Activated CD4-positive, alpha-beta T cell treated with anti-CD3 and anti-CD28 coated beads, Interleukin-2, Interleukin-6, amounts not matched to agents 100 ng/mL and 50 ng/mL, durations not matched to agents 16 hours and 8 hours (primary cell): Measurements from ENCODE around the gene LMTK3.

Experiments used
- DNase-seq: peaks from one replicate; pipeline ENCODE4 v3.0.0-alpha.2; 2020

LMTK3 gene

GRCh38 chr19:48469934-48470680 lies 41.5 kb downstream of the LMTK3 start:
- no peak for DNase-seq

GRCh38 chr19:48469289-48469881 lies 42.2 kb downstream of the LMTK3 start, which contains the start of gene CYTH2:
Gene CYTH2, plus strand, starts transcription at chr19:48469369. Its CDS starts 139 bp downstream, at chr19:48469508.
- peak; percentile 84 for DNase-seq

GRCh38 chr19:48468772-48469288 lies 42.8 kb downstream of the LMTK3 start:
- DNase-seq, result peak; percentile 100

GRCh38 chr19:48466561-48467325 lies 44.9 kb downstream of the LMTK3 start:
- no peak for DNase-seq

GRCh38 chr19:48465215-48465614 lies 46.4 kb downstream of the LMTK3 start:
- DNase-seq, result peak; percentile 38

- peak; percentile 40 for DNase-seq
Measured at GRCh38 chr19:48461982-48462655, 49.5 kb downstream of the LMTK3 start.

- no peak for DNase-seq
Measured at GRCh38 chr19:48461651-48461981, 50.0 kb downstream of the LMTK3 start.

GRCh38 chr19:48458016-48458415 lies 53.6 kb downstream of the LMTK3 start:
- no peak for DNase-seq

GRCh38 chr19:48456864-48457263 lies 54.8 kb downstream of the LMTK3 start:
- no peak for DNase-seq

GRCh38 chr19:48455908-48456562 lies 55.6 kb downstream of the LMTK3 start:
- DNase-seq, result no peak

- DNase-seq, result no peak
Measured at GRCh38 chr19:48455171-48455907, 56.3 kb downstream of the LMTK3 start, which contains the start of gene KCNJ14. Gene KCNJ14, plus strand, starts transcription at chr19:48455574. Its CDS starts 6,151 bp downstream, at chr19:48461725.

- no peak for DNase-seq
Measured at GRCh38 chr19:48454150-48454730, 57.4 kb downstream of the LMTK3 start.

- DNase-seq, result no peak
Measured at GRCh38 chr19:48452289-48453190, 59.1 kb downstream of the LMTK3 start.

GRCh38 chr19:48451624-48452023 lies 60.0 kb downstream of the LMTK3 start:
- no peak for DNase-seq

GRCh38 chr19:48450863-48451262 lies 60.8 kb downstream of the LMTK3 start:
- DNase-seq, result no peak

GRCh38 chr19:48450441-48450840 lies 61.2 kb downstream of the LMTK3 start:
- DNase-seq, result no peak

- DNase-seq, result no peak
Measured at GRCh38 chr19:48448563-48448962, 63.1 kb downstream of the LMTK3 start.

- DNase-seq, result no peak
Measured at GRCh38 chr19:48446579-48446978, 65.1 kb downstream of the LMTK3 start.

GRCh38 chr19:48445606-48446481 lies 65.8 kb downstream of the LMTK3 start, which contains the start of gene GRWD1:
Gene GRWD1, plus strand, starts transcription at chr19:48445983. Its CDS starts 23 bp downstream, at chr19:48446006.
- peak; percentile 97 for DNase-seq
